H1 (cell line): ENCODE results near the gene TERF2IP. TPM values are rescaled to one million over a fixed set of nuclear protein-coding genes. Genes with fewer than 3 reads are reported as not detected.
A peak's percentile ranks its signal among the peaks of the same experiment; 100 is the strongest.

ENCODE experiments used
- BCL11A ChIP-seq, 2 experiments: IDR thresholded peaks; one replicate each; pipeline ENCODE4 v1.6.1; 2011; ENCODE audit warnings: low read depth in 2 of 2, low read length in 2 of 2, mild to moderate bottlenecking in 2 of 2
- CBX5 ChIP-seq: fragments of 300-800, 300-1000 bp; sonication (generic); IDR thresholded peaks from 2 replicates; pipeline ENCODE4 v1.7.1; 2016; ENCODE audit warnings: antibody characterized with exemption, low read length, low read depth
- CREB1 ChIP-seq: IDR thresholded peaks from 2 replicates; pipeline ENCODE4 v1.6.1; 2012; ENCODE audit warnings: inconsistent platforms
- CTBP2 ChIP-seq: IDR thresholded peaks from 2 replicates; pipeline ENCODE4 v1.7.0; 2011; ENCODE audit warnings: borderline replicate concordance, mild to moderate bottlenecking, moderate library complexity, mixed read lengths, low read length; ENCODE audit not compliant: insufficient read depth, insufficient read length
- EP300 ChIP-seq, 2 experiments: IDR thresholded peaks; 1 replicate in 1 of 2; 2 replicates in 1 of 2; pipeline ENCODE4 v1.6.1; 2011 to 2012; ENCODE audit warnings: low read depth in 2 of 2, low read length in 2 of 2, mild to moderate bottlenecking in 2 of 2, borderline replicate concordance in 1 of 2, inconsistent platforms in 1 of 2, moderate library complexity in 1 of 2
- EZH2 ChIP-seq: fragments of 200-600 bp; sonication (generic); IDR thresholded peaks from 2 replicates; pipeline ENCODE4 v1.7.1; 2012; ENCODE audit warnings: low read depth, mild to moderate bottlenecking, moderate library complexity, low read length, inconsistent platforms; ENCODE audit not compliant: severe bottlenecking
- GABPA ChIP-seq: IDR thresholded peaks from 2 replicates; pipeline ENCODE4 v1.6.1; 2011; ENCODE audit warnings: mild to moderate bottlenecking, low read length, moderate library complexity, borderline replicate concordance; ENCODE audit not compliant: insufficient read depth
- GTF2F1 ChIP-seq: IDR thresholded peaks from 2 replicates; pipeline ENCODE4 v1.6.1; 2012; ENCODE audit warnings: low read depth, low read length, improper control_type of control experiment, borderline replicate concordance
- HDAC6 ChIP-seq: IDR thresholded peaks from one replicate; pipeline ENCODE4 v1.7.1; 2012; ENCODE audit warnings: low read depth, mild to moderate bottlenecking, inconsistent platforms, low read length, moderate library complexity
- JUN ChIP-seq: IDR thresholded peaks from 2 replicates; pipeline ENCODE4 v1.6.1; 2011; ENCODE audit warnings: low read depth, mild to moderate bottlenecking, improper control_type of control experiment, low read length
- JUND ChIP-seq: IDR thresholded peaks from 2 replicates; pipeline ENCODE4 v1.6.1; 2011; ENCODE audit warnings: mild to moderate bottlenecking, improper control_type of control experiment, low read length
- KDM1A ChIP-seq: fragments of 200-600, 300-600 bp; sonication (generic); IDR thresholded peaks from 2 replicates; pipeline ENCODE4 v1.7.1; 2016; ENCODE audit warnings: mild to moderate bottlenecking, low read length, borderline replicate concordance
- MAX ChIP-seq: IDR thresholded peaks from 2 replicates; pipeline ENCODE4 v1.6.1; 2012; ENCODE audit warnings: inconsistent platforms
- NRF1 ChIP-seq: IDR thresholded peaks from 2 replicates; pipeline ENCODE4 v1.6.1; 2011; ENCODE audit warnings: mild to moderate bottlenecking, low read depth, low read length, improper control_type of control experiment
- POU5F1 ChIP-seq: IDR thresholded peaks from 2 replicates; pipeline ENCODE4 v1.6.1; 2011; ENCODE audit warnings: low read depth, mild to moderate bottlenecking, low read length, moderate library complexity
- RBBP5 ChIP-seq: IDR thresholded peaks from 2 replicates; pipeline ENCODE4 v1.7.1; 2012; ENCODE audit warnings: low read depth, mild to moderate bottlenecking, inconsistent platforms, low read length, moderate library complexity, borderline replicate concordance
- RXRA ChIP-seq: IDR thresholded peaks from 2 replicates; pipeline ENCODE4 v1.6.1; 2011; ENCODE audit warnings: low read depth, mild to moderate bottlenecking, low read length, moderate library complexity; ENCODE audit not compliant: insufficient read depth
- SIRT6 ChIP-seq: IDR thresholded peaks from one replicate; pipeline ENCODE4 v1.7.1; 2012; ENCODE audit warnings: low read length, inconsistent platforms
- SP1 ChIP-seq: IDR thresholded peaks from 2 replicates; pipeline ENCODE4 v1.6.1; 2011; ENCODE audit warnings: low read depth, low read length
- SP2 ChIP-seq: IDR thresholded peaks from 2 replicates; pipeline ENCODE4 v1.6.1; 2012; ENCODE audit warnings: mild to moderate bottlenecking, low read length, inconsistent platforms
- SP4 ChIP-seq: IDR thresholded peaks from 2 replicates; pipeline ENCODE4 v1.6.1; 2012; ENCODE audit warnings: low read length, inconsistent platforms
- TAF1 ChIP-seq: IDR thresholded peaks from 2 replicates; pipeline ENCODE4 v1.6.1; 2011; ENCODE audit warnings: mild to moderate bottlenecking, low read depth, low read length
- polyA plus RNA-seq, 7 experiments: library from polyadenylated mRNA; depleted of rRNA in 3 of 7; stranded (reverse) in 5 of 7; unstranded in 2 of 7; fragments of >200 nt in 5 of 7; fragments of 200-250 nt in 2 of 7; gene quantifications; 1 replicate in 5 of 7; 2 replicates in 1 of 7; 4 replicates in 1 of 7; pipeline versions ENCODE4 v1.2.1 to v1.2.3, GENCODE V29; 2011 to 2013; ENCODE audit warnings: missing spikeins in 2 of 7, mixed read lengths in 2 of 7
- total RNA-seq: library from RNA; stranded (reverse); fragmentation: NEBNext Ultra II Directional; extraction: Animal tissue kit (Norgen Biotek cat#: 25700); gene quantifications from 2 replicates; pipeline ENCODE4 v1.2.1, GENCODE V29; 2021

The TERF2IP gene
- total and polyA plus RNA-seq, 2 of the 8 experiments (the other 6 are each of a cell fraction or from before 2014, with no cell fraction given), result 5.5 to 15.1 TPM

DNA sequence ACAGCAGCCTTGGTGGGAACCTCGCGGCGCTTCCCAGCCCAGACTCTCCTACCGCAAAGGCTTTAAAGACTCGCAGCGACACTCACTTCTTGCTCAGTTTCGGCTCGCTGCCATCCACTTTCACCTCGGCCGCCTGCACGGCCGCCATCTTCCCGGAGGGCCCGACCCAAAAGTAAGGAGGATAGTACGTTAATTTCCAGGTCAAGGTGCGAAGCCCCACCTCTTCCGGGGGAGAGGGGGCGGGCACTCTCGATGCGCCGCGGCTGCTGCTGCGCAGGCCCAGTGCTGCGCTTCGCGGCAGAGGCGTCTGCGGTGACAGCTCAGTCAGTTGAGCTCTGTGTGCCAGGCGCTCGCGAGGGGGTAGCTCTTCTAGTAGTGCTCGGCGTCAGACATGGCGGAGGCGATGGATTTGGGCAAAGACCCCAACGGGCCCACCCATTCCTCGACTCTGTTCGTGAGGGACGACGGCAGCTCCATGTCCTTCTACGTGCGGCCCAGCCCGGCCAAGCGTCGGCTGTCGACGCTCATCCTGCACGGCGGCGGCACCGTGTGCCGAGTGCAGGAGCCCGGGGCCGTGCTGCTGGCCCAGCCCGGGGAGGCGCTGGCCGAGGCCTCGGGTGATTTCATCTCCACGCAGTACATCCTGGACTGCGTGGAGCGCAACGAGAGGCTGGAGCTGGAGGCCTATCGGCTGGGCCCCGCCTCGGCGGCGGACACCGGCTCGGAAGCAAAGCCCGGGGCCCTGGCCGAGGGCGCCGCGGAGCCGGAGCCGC is at the start of gene TERF2IP, which contains the start of gene KARS1 (continued):
- TF ChIP-seq RBBP5 (peak; percentile 50; the same call in 1 of the 2 replicates), RXRA (no peak), CTBP2 (no peak), SP4 (no peak; the same call in 1 of the 2 replicates), BCL11A (IDR thresholded peaks at IDR 0.05; ENCODE audit: low read depth in 2 of 2, low read length in 2 of 2) (no peak), SP2 (no peak), EZH2 (no peak), JUN (no peak), NRF1 (peak; percentile 89), SIRT6 (no peak), EP300 (IDR thresholded peaks at IDR 0.05; ENCODE audit: borderline replicate concordance in 1 of 2, low read depth in 2 of 2, low read length in 2 of 2) (no peak), MAX (peak; percentile 3; the same call in 1 of the 2 replicates), JUND (peak; percentile 27; the same call in 1 of the 2 replicates), SP1 (0 out of 2 replicates have a peak, but pooled peaks have one; percentile 37), TAF1 (peak; percentile 96), CBX5 (no peak), CREB1 (no peak), GABPA (peak; percentile 67; the same call in 1 of the 2 replicates), POU5F1 (no peak), GTF2F1 (0 out of 2 replicates have a peak, but pooled peaks have one; percentile 12), HDAC6 (no peak), KDM1A (no peak)
